ENCODE measurements around the gene SHISA7. TPM values are rescaled to one million over a fixed set of nuclear protein-coding genes. Genes with fewer than 3 reads are reported as not detected.
A peak's percentile ranks its signal among the peaks of the same experiment; 100 is the strongest.

SHISA7 gene
- total RNA-seq, 2 experiments from 2014 or later, result not detected

- intact Hi-C loops (cut with micrococcal nuclease), result loop anchor here (5.0 kb wide), 1 partner anchor 80 kb away; no protein-coding TSS in a partner anchor
- Mint-ChIP-seq H3K27me3 (no peaks in the 10 kb centered on the region), H3K4me1 (ENCODE audit: low read depth) (peaks cover 21% of the 10 kb centered on the region), H3K27ac (no peak overlapping the region), H3K4me3 (peak overlapping the region; percentile 90), H3K9me3 (no peaks in the 10 kb centered on the region), H3K36me3 (ENCODE audit: low read depth) (peaks cover 28% of the 10 kb centered on the region)
- POLR2A ChIA-PET, result interaction anchor here (3.4 to 10.2 kb wide), 3 partner anchors 10 to 122 kb away, joined by 25 to 217 read pairs (median 37); partner anchors contain the start of genes IL11, PPP6R1 and UBE2S
- DNase-seq (no peak), ATAC-seq (no peak)
- TF ChIP-seq CTCF (IDR thresholded peaks at IDR 0.05), result no peak
- CTCF ChIA-PET, result interaction anchor here (1.3 to 3.7 kb wide), 2 partner anchors 80 to 90 kb away, joined by 6 to 33 read pairs; no protein-coding TSS in a partner anchor
These were observed 61.1 kb downstream of the SHISA7 start for GRCh38 chr19:55382013-55382412.

GRCh38 chr19:55379174-55379573, 63.9 kb downstream of the SHISA7 start:
- TF ChIP-seq CTCF (IDR thresholded peaks at IDR 0.05), result no peak
- Mint-ChIP-seq H3K27me3 (peaks cover 3% of the 10 kb centered on the region), H3K36me3 (ENCODE audit: low read depth) (peaks cover 14% of the 10 kb centered on the region), H3K4me3 (no peak overlapping the region), H3K9me3 (no peaks in the 10 kb centered on the region), H3K27ac (peak overlapping the region; percentile 34), H3K4me1 (ENCODE audit: low read depth) (peaks cover 17% of the 10 kb centered on the region)
- DNase-seq, result no peak
- intact Hi-C loops (cut with micrococcal nuclease), result no loop called here
- POLR2A ChIA-PET, result interaction anchor here (1.5 kb wide), 1 partner anchor 10 kb away, joined by 4 read pairs; no protein-coding TSS in a partner anchor
- CTCF ChIA-PET, result no interaction called here
- ATAC-seq, result no peak

Other genes starting within 250 kb of the SHISA7 start
- not detected for gene PTPRH, start 233.8 kb downstream of the SHISA7 start, total RNA-seq
- 1 to 10 TPM; 5.8 to 6.2 TPM for gene TMEM86B, start 214.5 kb downstream of the SHISA7 start, total RNA-seq
- 100 to 1,000 TPM; 197 to 207 TPM for gene PPP6R1, start 184.3 kb downstream of the SHISA7 start, total RNA-seq
- gene HSPBP1, start 163.2 kb downstream of the SHISA7 start, total RNA-seq, result 10 to 100 TPM; 46.4 to 47.1 TPM
- gene BRSK1, start 159.3 kb downstream of the SHISA7 start, total RNA-seq, result 1 to 10 TPM; 5.1 to 5.8 TPM
- not detected for gene TMEM150B, start 118.0 kb downstream of the SHISA7 start, total RNA-seq
- gene KMT5C, start 103.4 kb downstream of the SHISA7 start, total RNA-seq, result 10 to 100 TPM; 32.6 to 33.1 TPM
- not detected for gene COX6B2, start 88.6 kb downstream of the SHISA7 start, total RNA-seq
- gene GARIN5B, start 80.0 kb downstream of the SHISA7 start, total RNA-seq, result not detected
- under 1 TPM in 1 of 2 experiments, not detected in 1; 0.18 TPM for gene IL11, start 72.8 kb downstream of the SHISA7 start, total RNA-seq
- gene TMEM190, start 66.5 kb downstream of the SHISA7 start, total RNA-seq, result not detected
- gene TMEM238, start 59.0 kb downstream of the SHISA7 start, total RNA-seq, result 10 to 100 TPM in 1 of 2 experiments, 1 to 10 TPM in 1; 9.4 to 10.6 TPM
- gene RPL28, start 57.4 kb downstream of the SHISA7 start, total RNA-seq, result 1,000 to 10,000 TPM; 3,001 to 3,058 TPM
- gene UBE2S, start 35.5 kb downstream of the SHISA7 start, total RNA-seq, result 100 to 1,000 TPM; 229 to 241 TPM
- 10 to 100 TPM; 29.0 to 29.3 TPM for gene ISOC2, start 18.3 kb upstream of the SHISA7 start, total RNA-seq
- gene C19orf85, start 21.5 kb upstream of the SHISA7 start, total RNA-seq, result not detected
- gene ZNF628, start 33.3 kb upstream of the SHISA7 start, total RNA-seq, result 1 to 10 TPM; 8.4 to 8.6 TPM
- 10 to 100 TPM; 18.9 to 19.9 TPM for gene NAT14, start 41.9 kb upstream of the SHISA7 start, total RNA-seq
- under 1 TPM; 0.67 to 0.70 TPM for gene SSC5D, start 45.1 kb upstream of the SHISA7 start, total RNA-seq
- not detected for gene SBK2, start 93.8 kb upstream of the SHISA7 start, total RNA-seq
- gene SBK3, start 102.2 kb upstream of the SHISA7 start, total RNA-seq, result not detected
- 1 to 10 TPM; 7.2 TPM for gene ZNF579, start 137.5 kb upstream of the SHISA7 start, total RNA-seq
- gene FIZ1, start 156.2 kb upstream of the SHISA7 start, total RNA-seq, result 10 to 100 TPM; 11.4 to 13.2 TPM
- 10 to 100 TPM; 11.0 to 12.3 TPM for gene ZNF524, start 157.0 kb upstream of the SHISA7 start, total RNA-seq
- 10 to 100 TPM; 10.6 to 11.7 TPM for gene ZNF865, start 162.3 kb upstream of the SHISA7 start, total RNA-seq
- 1 to 10 TPM; 3.6 to 3.7 TPM for gene ZNF784, start 181.3 kb upstream of the SHISA7 start, total RNA-seq
- gene ZNF580, start 197.7 kb upstream of the SHISA7 start, total RNA-seq, result 10 to 100 TPM; 24.8 to 26.2 TPM
- gene ZNF581, start 200.3 kb upstream of the SHISA7 start, total RNA-seq, result 10 to 100 TPM; 30.4 to 34.5 TPM
- 10 to 100 TPM in 1 of 2 experiments, 1 to 10 TPM in 1; 8.8 to 11.2 TPM for gene CCDC106, start 204.9 kb upstream of the SHISA7 start, total RNA-seq
- gene U2AF2, start 211.7 kb upstream of the SHISA7 start, total RNA-seq, result 100 to 1,000 TPM; 304 to 306 TPM
- 10 to 100 TPM; 36.2 to 37.7 TPM for gene EPN1, start 231.9 kb upstream of the SHISA7 start, total RNA-seq

Measured in activated CD8-positive, alpha-beta T cell treated with anti-CD3 and anti-CD28 coated beads for 36 hours (primary cell).